Ecto neural progenitor cell (in vitro differentiated cells): ENCODE data around the gene FMO2.

Source experiments
- DNase-seq: peaks from one replicate; pipeline ENCODE4 v3.0.0-alpha.2; 2018; ENCODE audit warnings: low spot score

The FMO2 gene

GRCh38 chr1:171174560-171175294, 10.4 kb upstream of the FMO2 start:
- DNase-seq: no peak

- no peak for DNase-seq
Observed at GRCh38 chr1:171177261-171177660, 7.8 kb upstream of the FMO2 start.

GRCh38 chr1:171179318-171180227, 5.5 kb upstream of the FMO2 start:
- DNase-seq: no peak

- no peak for DNase-seq
Observed at GRCh38 chr1:171180670-171181069, 4.4 kb upstream of the FMO2 start.

- no peak for DNase-seq
Observed at GRCh38 chr1:171188388-171189266, 3.5 kb downstream of the FMO2 start.

DNA sequence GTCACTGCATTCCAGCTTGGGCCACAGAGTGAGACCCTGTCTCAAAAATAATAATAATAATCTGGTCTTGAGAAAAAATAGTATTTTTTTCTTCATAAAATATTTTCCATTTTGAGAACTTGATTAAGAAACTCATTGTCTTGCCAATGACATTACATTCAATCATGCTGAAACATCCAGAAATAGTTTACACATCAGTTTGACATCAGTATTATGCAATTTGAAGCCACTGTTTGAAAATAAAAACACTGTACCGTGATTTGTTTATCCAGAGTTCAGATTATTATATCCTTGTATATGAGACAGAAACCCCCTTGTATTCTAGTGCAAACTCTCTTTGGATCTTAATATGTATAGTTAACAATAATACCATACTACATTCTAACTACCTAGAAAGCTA, 6.9 kb downstream of the FMO2 start:
- DNase-seq: no peak

DNA sequence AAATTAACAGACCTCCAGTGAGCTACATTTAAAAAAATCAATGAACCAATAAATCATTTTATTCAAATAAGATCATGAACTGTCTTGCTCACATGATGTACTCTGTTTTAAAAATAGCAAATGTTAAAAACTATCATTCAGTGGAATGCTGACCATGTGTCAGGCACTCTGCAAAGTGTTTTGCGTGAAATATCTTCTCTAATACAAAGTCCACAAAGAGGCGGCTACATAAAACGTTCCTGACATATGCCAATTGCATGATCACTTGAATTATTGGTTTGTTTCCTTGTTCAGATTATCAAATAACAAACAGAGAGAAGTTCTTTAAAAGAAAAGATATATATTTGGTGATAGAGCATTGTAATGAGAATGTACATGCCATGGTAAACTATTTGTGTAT, 10.7 kb downstream of the FMO2 start:
- no peak for DNase-seq

DNA sequence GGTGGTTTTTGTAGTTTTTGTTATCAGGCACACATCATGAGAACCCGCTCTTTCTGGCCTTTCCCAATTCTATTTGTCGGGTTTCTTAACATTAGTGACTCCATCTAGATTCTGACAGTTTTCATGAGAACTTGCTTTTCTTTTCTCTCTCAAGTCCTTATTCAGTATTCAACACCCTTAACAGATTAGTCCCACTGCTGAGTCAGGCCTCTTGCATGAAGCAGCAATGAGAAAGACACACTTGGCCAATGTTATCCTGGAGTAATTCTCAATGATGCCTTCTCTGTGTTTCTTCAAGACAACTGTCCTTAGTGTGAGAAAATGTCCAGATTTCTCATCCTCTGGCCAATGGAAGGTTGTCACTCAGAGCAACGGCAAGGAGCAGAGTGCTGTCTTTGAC, 11.3 kb downstream of the FMO2 start:
- no peak for DNase-seq

- DNase-seq: no peak
Observed at GRCh38 chr1:171198081-171198480, 13.0 kb downstream of the FMO2 start.

DNA sequence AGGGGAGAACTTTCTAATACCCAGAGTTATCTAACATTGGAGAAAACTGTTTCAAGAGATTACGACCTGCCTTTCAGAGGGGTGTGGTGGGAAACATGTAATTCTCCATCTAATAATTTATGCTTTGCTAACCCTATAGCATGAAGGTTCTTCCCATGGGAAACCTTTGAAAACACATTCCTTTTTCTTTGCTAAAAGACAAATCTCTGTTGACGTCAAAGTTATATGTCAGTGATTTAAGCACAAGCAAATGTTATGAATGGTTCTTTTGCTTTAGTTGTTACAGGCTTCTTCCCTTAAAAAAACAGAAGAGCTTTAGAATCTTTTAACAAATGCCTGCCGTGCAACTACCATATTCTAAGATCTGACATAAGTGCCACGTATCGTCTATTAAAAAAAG, 19.2 kb downstream of the FMO2 start:
- DNase-seq: no peak

GRCh38 chr1:171206204-171206977, 21.3 kb downstream of the FMO2 start:
- DNase-seq: no peak

DNA sequence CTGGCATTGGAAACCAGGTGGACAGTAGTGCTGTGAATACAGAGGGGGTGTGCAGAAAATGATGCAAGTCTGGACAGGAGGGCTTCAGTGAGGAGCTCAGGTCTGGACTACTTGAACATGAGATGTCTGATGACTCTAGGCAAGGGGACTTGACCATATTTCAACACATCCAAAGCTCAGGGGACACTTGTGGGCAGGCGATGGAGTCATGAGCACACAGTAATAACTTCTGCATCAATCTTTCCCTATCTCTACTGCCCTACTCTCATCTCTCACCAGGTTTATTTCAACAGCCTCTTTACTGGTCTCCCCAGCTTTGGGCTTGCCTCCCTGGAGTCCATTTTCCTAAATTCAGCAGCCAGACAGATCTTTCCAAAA, 21.9 kb downstream of the FMO2 start:
- no peak for DNase-seq

DNA sequence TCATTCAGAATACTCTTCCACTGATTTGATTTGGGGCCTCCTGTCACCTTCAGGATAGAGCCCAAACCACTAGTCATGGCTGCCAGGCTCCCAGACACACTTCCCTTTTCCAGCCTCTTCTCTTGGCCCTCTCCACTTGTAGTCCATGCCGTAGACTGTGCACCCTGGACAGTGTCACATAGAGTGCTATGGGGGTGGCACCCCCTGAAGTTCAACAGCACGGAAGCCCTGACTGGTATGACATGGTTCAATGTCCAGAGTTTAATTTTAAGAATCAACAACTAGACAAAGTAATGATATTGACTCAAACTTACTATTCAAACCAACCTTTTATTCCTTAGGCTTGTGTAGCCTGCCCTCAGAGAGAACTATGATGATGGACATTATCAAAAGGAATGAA, 22.3 kb downstream of the FMO2 start:
- DNase-seq: no peak

GRCh38 chr1:171210355-171210754, 25.3 kb downstream of the FMO2 start:
- no peak for DNase-seq

- no peak for DNase-seq
Observed at GRCh38 chr1:171212607-171213351, 27.7 kb downstream of the FMO2 start.

- DNase-seq: no peak
Observed at GRCh38 chr1:171213559-171214454, 28.7 kb downstream of the FMO2 start.

- DNase-seq: no peak
Observed at GRCh38 chr1:171217658-171218443, 32.8 kb downstream of the FMO2 start.

DNA sequence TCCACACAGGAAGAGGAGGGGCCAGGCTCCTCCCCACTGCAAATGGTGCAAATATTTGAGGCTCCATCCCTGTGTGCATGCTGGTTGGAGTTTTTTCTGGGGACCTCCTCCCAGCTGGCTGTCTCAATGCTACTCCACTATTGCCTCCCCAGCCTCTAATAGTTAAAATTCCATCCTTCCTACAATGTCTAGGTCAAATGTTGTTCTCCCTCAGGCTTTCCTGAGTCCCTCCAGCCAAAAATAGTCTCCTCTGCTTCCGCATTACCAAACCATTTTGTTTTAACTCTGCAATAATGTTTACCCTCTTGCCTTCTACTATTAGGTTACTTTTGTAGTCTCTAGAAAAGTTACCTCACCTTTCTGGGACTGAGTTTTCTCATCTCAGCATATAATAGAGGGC, 33.6 kb downstream of the FMO2 start:
- no peak for DNase-seq
